H1 (cell line): Measurements from ENCODE around the gene HK1. TPM values are rescaled to one million over a fixed set of nuclear protein-coding genes. Genes with fewer than 3 reads are reported as not detected.

Experiments
- CTCF ChIA-PET: fragments of 300-600 bp; sonication (Branson Sonifier 250); formaldehyde crosslinking; loops from one replicate; lab custom pipeline; 2021; ENCODE audit not compliant: partially characterized antibody; lab: Charles Lee
- POLR2A ChIA-PET: fragments of 300-600 bp; sonication (Branson Sonifier 250); formaldehyde crosslinking; loops from one replicate; lab custom pipeline; 2021; ENCODE audit warnings: inconsistent platforms; ENCODE audit not compliant: partially characterized antibody; lab: Charles Lee
- DNase-seq, 2 experiments: peaks; one replicate each; pipeline versions ENCODE4 v3.0.0 to v3.0.0-alpha.2; 2010 to 2022; ENCODE audit warnings: low spot score in 2 of 2, low read depth in 1 of 2, mixed read lengths in 1 of 2
- FAIRE-seq: peaks from 2 replicates; lab custom pipeline; 2011; peaks lifted over from hg19 to GRCh38; lab: Jason Lieb, UNC
- H2AFZ ChIP-seq: 2 replicates; pipeline ENCODE4 v1.8.1; 2012; ENCODE audit warnings: low read length, inconsistent platforms
- H2AK5ac ChIP-seq: 2 replicates; pipeline ENCODE4 v1.6.1; 2013; ENCODE audit warnings: low read depth, low read length
- H2BK120ac ChIP-seq: replicated peaks from 2 replicates; pipeline ENCODE3; 2013; ENCODE audit warnings: low read depth, low read length, inconsistent platforms
- H2BK12ac ChIP-seq: 2 replicates; pipeline ENCODE4 v1.6.1; 2013; ENCODE audit warnings: low read depth, low read length
- H2BK15ac ChIP-seq: 2 replicates; pipeline ENCODE4 v1.6.1; 2013; ENCODE audit warnings: low read length
- H2BK20ac ChIP-seq: 2 replicates; pipeline ENCODE4 v1.6.1; 2013; ENCODE audit warnings: low read length
- H2BK5ac ChIP-seq: 2 replicates; pipeline ENCODE4 v1.6.1; 2013; ENCODE audit warnings: low read depth, low read length
- H3K14ac ChIP-seq: 2 replicates; pipeline ENCODE4 v1.6.1; 2013; ENCODE audit warnings: inconsistent platforms; ENCODE audit not compliant: insufficient read length
- H3K18ac ChIP-seq: 2 replicates; pipeline ENCODE4 v1.6.1; 2013; ENCODE audit warnings: low read length; ENCODE audit errors: extremely low read depth
- H3K23ac ChIP-seq: 2 replicates; pipeline ENCODE4 v1.6.1; 2013; ENCODE audit warnings: inconsistent platforms; ENCODE audit not compliant: insufficient read length
- H3K23me2 ChIP-seq: 2 replicates; pipeline ENCODE4 v1.6.1; 2013; ENCODE audit warnings: low read depth, low read length
- H3K27ac ChIP-seq: 2 replicates; pipeline ENCODE4 v1.6.1; 2011; ENCODE audit warnings: low read depth, low read length, inconsistent platforms
- H3K27me3 ChIP-seq, 4 experiments: replicated peaks in 1 of 4; 1 replicate in 1 of 4; 2 replicates in 3 of 4; pipeline versions ENCODE4 v1.6.1 to v1.8.1; 2011 to 2013; ENCODE audit warnings: low read length in 3 of 4, mild to moderate bottlenecking in 3 of 4, inconsistent platforms in 2 of 4, mixed read lengths in 2 of 4, moderate library complexity in 1 of 4; ENCODE audit not compliant: control insufficient read depth in 3 of 4, insufficient read depth in 3 of 4; ENCODE audit errors: extremely low read depth in 1 of 4
- H3K36me3 ChIP-seq, 4 experiments: 2 replicates each; pipeline versions ENCODE4 v1.6.1 to v1.8.1; 2011 to 2013; ENCODE audit warnings: mild to moderate bottlenecking in 4 of 4, low read length in 3 of 4, moderate library complexity in 2 of 4, control low read depth in 1 of 4, inconsistent platforms in 1 of 4; ENCODE audit not compliant: insufficient read depth in 4 of 4, control insufficient read depth in 2 of 4
- H3K4ac ChIP-seq: replicated peaks from 2 replicates; pipeline ENCODE3; 2013; ENCODE audit warnings: low read length, low read depth, mixed read lengths, inconsistent platforms; ENCODE audit not compliant: insufficient read length
- H3K4me1 ChIP-seq, 4 experiments: replicated peaks in 1 of 4; 1 replicate in 1 of 4; 2 replicates in 3 of 4; pipeline versions ENCODE4 v1.6.1 to v1.8.1; 2011 to 2013; ENCODE audit warnings: low read length in 3 of 4, inconsistent platforms in 2 of 4, mixed read lengths in 1 of 4; ENCODE audit not compliant: insufficient read depth in 4 of 4, control insufficient read depth in 3 of 4
- H3K4me2 ChIP-seq, 2 experiments: 2 replicates each; pipeline versions ENCODE4 v1.6.1 to v1.8.1; 2011 to 2013; ENCODE audit warnings: low read depth in 2 of 2, low read length in 2 of 2, control low read depth in 1 of 2, inconsistent platforms in 1 of 2, mild to moderate bottlenecking in 1 of 2; ENCODE audit not compliant: insufficient read depth in 1 of 2
- H3K4me3 ChIP-seq, 4 experiments: fragments of 200-600, 300-600 bp in 1 of 4; sonication (generic), shearing (Covaris generic), sonication (Bioruptor Twin) in 1 of 4; 2 replicates each; pipeline versions ENCODE4 v1.5.1 to v1.8.1; 2011 to 2016; ENCODE audit warnings: low read length in 4 of 4, low read depth in 3 of 4, control low read depth in 2 of 4, inconsistent platforms in 2 of 4, mild to moderate bottlenecking in 2 of 4, mixed read lengths in 1 of 4, moderate library complexity in 1 of 4; ENCODE audit not compliant: insufficient read depth in 2 of 4; ENCODE audit errors: extremely low read depth in 1 of 4
- H3K56ac ChIP-seq: replicated peaks from 2 replicates; pipeline ENCODE3; 2013; ENCODE audit warnings: low read depth, mild to moderate bottlenecking, mixed read lengths, low read length, inconsistent platforms; ENCODE audit not compliant: insufficient read length
- H3K79me1 ChIP-seq: 2 replicates; pipeline ENCODE4 v1.6.1; 2013; ENCODE audit warnings: low read depth, low read length, control low read depth
- H3K79me2 ChIP-seq, 2 experiments: 2 replicates each; pipeline versions ENCODE4 v1.6.1 to v1.8.1; 2012 to 2013; ENCODE audit warnings: low read length in 2 of 2, mild to moderate bottlenecking in 2 of 2, inconsistent platforms in 1 of 2; ENCODE audit not compliant: insufficient read depth in 2 of 2, control insufficient read depth in 1 of 2
- H3K9ac ChIP-seq, 4 experiments: replicated peaks in 1 of 4; 1 replicate in 1 of 4; 2 replicates in 3 of 4; pipeline versions ENCODE4 v1.6.1 to v1.8.1; 2011 to 2013; ENCODE audit warnings: low read depth in 3 of 4, low read length in 3 of 4, control low read depth in 2 of 4, mild to moderate bottlenecking in 2 of 4, moderate library complexity in 2 of 4, inconsistent platforms in 1 of 4; ENCODE audit errors: extremely low read depth in 1 of 4
- H3K9me3 ChIP-seq, 2 experiments: 2 replicates each; pipeline versions ENCODE4 v1.6.1 to v1.8.1; 2012 to 2013; ENCODE audit warnings: mild to moderate bottlenecking in 2 of 2, moderate library complexity in 2 of 2, control low read depth in 1 of 2, inconsistent platforms in 1 of 2, low read depth in 1 of 2, low read length in 1 of 2, mixed read lengths in 1 of 2; ENCODE audit not compliant: insufficient read depth in 2 of 2
- H4K20me1 ChIP-seq, 2 experiments: replicated peaks in 1 of 2; 2 replicates each; pipeline versions ENCODE3 to v1.8.1; 2011 to 2013; ENCODE audit warnings: inconsistent platforms in 2 of 2, low read length in 2 of 2, mild to moderate bottlenecking in 1 of 2; ENCODE audit not compliant: insufficient read depth in 2 of 2, control insufficient read depth in 1 of 2
- H4K5ac ChIP-seq: 2 replicates; pipeline ENCODE4 v1.6.1; 2013; ENCODE audit warnings: low read length, low read depth, mixed read lengths, inconsistent platforms; ENCODE audit not compliant: insufficient read length
- H4K8ac ChIP-seq: 2 replicates; pipeline ENCODE4 v1.8.0; 2013; ENCODE audit warnings: mild to moderate bottlenecking, moderate library complexity, low read length, inconsistent platforms; ENCODE audit not compliant: insufficient read depth; ENCODE audit errors: extremely low read depth
- H4K91ac ChIP-seq: replicated peaks from 2 replicates; pipeline ENCODE3; 2013; ENCODE audit warnings: low read length, mixed read lengths, inconsistent platforms; ENCODE audit not compliant: insufficient read length
- ASH2L ChIP-seq: fragments of 200-600, 300-600 bp; sonication (generic); IDR thresholded peaks from one replicate; pipeline ENCODE4 v1.7.1; 2017; ENCODE audit warnings: low read length
- CTBP2 ChIP-seq: IDR thresholded peaks from 2 replicates; pipeline ENCODE4 v1.7.0; 2011; ENCODE audit warnings: borderline replicate concordance, mild to moderate bottlenecking, moderate library complexity, mixed read lengths, low read length; ENCODE audit not compliant: insufficient read depth, insufficient read length
- CTCF ChIP-seq, 3 experiments: IDR thresholded peaks; 1 replicate in 2 of 3; 2 replicates in 1 of 3; pipeline versions ENCODE4 v1.5.1 to v1.6.1; 2011; ENCODE audit warnings: low read length in 3 of 3, mild to moderate bottlenecking in 3 of 3, inconsistent platforms in 2 of 3, low read depth in 1 of 3, moderate library complexity in 1 of 3; ENCODE audit not compliant: insufficient read depth in 1 of 3; ENCODE audit errors: control extremely low read depth in 1 of 3
- EGR1 ChIP-seq: IDR thresholded peaks from 2 replicates; pipeline ENCODE4 v1.6.1; 2011; ENCODE audit warnings: low read depth, low read length, borderline replicate concordance
- KDM1A ChIP-seq: fragments of 200-600, 300-600 bp; sonication (generic); IDR thresholded peaks from 2 replicates; pipeline ENCODE4 v1.7.1; 2016; ENCODE audit warnings: mild to moderate bottlenecking, low read length, borderline replicate concordance
- POLR2AphosphoS5 ChIP-seq: IDR thresholded peaks from 2 replicates; pipeline ENCODE4 v1.6.1; 2011; ENCODE audit warnings: low read depth, low read length
- SAP30 ChIP-seq: fragments of 300-600 bp; sonication (generic); IDR thresholded peaks from 2 replicates; pipeline ENCODE4 v1.7.1; 2012; ENCODE audit warnings: low read length, moderate library complexity, mild to moderate bottlenecking, inconsistent platforms; ENCODE audit not compliant: insufficient read depth, insufficient replicate concordance
- WGBS, 2 experiments: shearing (Covaris generic) in 1 of 2; methylation state at CpG; one replicate each; pipeline versions ENCODE4 v1.1.6 to v1.1.7; 2013 to 2015; ENCODE audit warnings: low lambda C conversion rate in 2 of 2, mixed read lengths in 2 of 2, inconsistent platforms in 1 of 2, low coverage in 1 of 2, missing lambda C conversion rate in 1 of 2; ENCODE audit not compliant: insufficient replicate concordance in 2 of 2, insufficient coverage in 1 of 2, insufficient read length in 1 of 2; ENCODE audit errors: extremely low coverage in 1 of 2, missing lambda C conversion rate in 1 of 2; 5-methylcytosine and 5-hydroxymethylcytosine counted together
- polyA plus RNA-seq, 7 experiments: library from polyadenylated mRNA; depleted of rRNA in 3 of 7; stranded (reverse) in 5 of 7; unstranded in 2 of 7; fragments of >200 nt in 5 of 7; fragments of 200-250 nt in 2 of 7; gene quantifications; 1 replicate in 5 of 7; 2 replicates in 1 of 7; 4 replicates in 1 of 7; pipeline versions ENCODE4 v1.2.1 to v1.2.3, GENCODE V29; 2011 to 2013; ENCODE audit warnings: missing spikeins in 2 of 7, mixed read lengths in 2 of 7
- total RNA-seq: library from RNA; stranded (reverse); fragmentation: NEBNext Ultra II Directional; extraction: Animal tissue kit (Norgen Biotek cat#: 25700); gene quantifications from 2 replicates; pipeline ENCODE4 v1.2.1, GENCODE V29; 2021

Gene HK1
- total and polyA plus RNA-seq, 2 of the 8 experiments (the other 6 are each of a cell fraction or from before 2014, with no cell fraction given), result 55.8 to 247 TPM

GRCh38 chr10:69408318-69409175 is 130.3 kb downstream of the HK1 start:
- no peaks in the 10 kb centered on the region for H3K23me2 ChIP-seq
- ChIA-PET POLR2A (interaction anchor here (0.7 to 1.8 kb wide), 5 partner anchors 10 to 230 kb away, joined by 3 to 6 read pairs (median 3); no protein-coding TSS in a partner anchor), CTCF (interaction anchor here (0.6 to 7.6 kb wide), 42 partner anchors 10 to 313 kb away, joined by 3 to 69 read pairs (median 4); partner anchors contain the start of genes HK1, HKDC1, TACR2 and TSPAN15)
- peak overlapping the region; percentile 32; the same call in 1 of the 2 replicates for H3K18ac ChIP-seq
- H3K4me2 ChIP-seq, result peak overlapping the region; percentile 4 to 59; a peak in 3 of 4 replicates
- no peaks in the 10 kb centered on the region for H3K27me3 ChIP-seq
- H3K9ac ChIP-seq, result no peak overlapping the region
- H4K20me1 ChIP-seq, result no peaks in the 10 kb centered on the region
- H3K4me1 ChIP-seq, result peaks cover 0 to 10% (median 7%) of the 10 kb centered on the region in 4 experiments; a peak in 6 of 7 replicates
- no peak overlapping the region; the same call in 1 of the 2 replicates for H2AFZ ChIP-seq
- H4K91ac ChIP-seq, result no peak overlapping the region
- peak; percentile 81 to 95 for DNase-seq
- peak overlapping the region in 1 of 4 experiments; percentile 47; a peak in 2 of 8 replicates for H3K4me3 ChIP-seq
- no peak overlapping the region for H4K5ac ChIP-seq
- no peak for FAIRE-seq
- no peak overlapping the region for H2BK12ac ChIP-seq
- no peak overlapping the region for H3K4ac ChIP-seq
- no peak overlapping the region for H3K14ac ChIP-seq
- no peak overlapping the region for H3K23ac ChIP-seq
- no peak overlapping the region for H2BK15ac ChIP-seq
- H2BK120ac ChIP-seq, result no peak overlapping the region
- no peaks in the 10 kb centered on the region for H3K79me2 ChIP-seq
- H2BK20ac ChIP-seq, result no peak overlapping the region
- H3K56ac ChIP-seq, result no peak overlapping the region
- H3K27ac ChIP-seq, result no peak overlapping the region
- no peaks in the 10 kb centered on the region for H3K79me1 ChIP-seq
- H3K36me3 ChIP-seq, result 0 out of 8 replicates have a peak, but pooled peaks cover 0 to 2% (median 0%) of the 10 kb centered on the region in 4 experiments
- H4K8ac ChIP-seq, result peak overlapping the region; percentile 93; the same call in 1 of the 2 replicates
- no peak overlapping the region for H2AK5ac ChIP-seq
- no peak overlapping the region for H2BK5ac ChIP-seq
- no peaks in the 10 kb centered on the region for H3K9me3 ChIP-seq
- 7% methylated on average over 42 of the region's 64 CpGs; no CpG with 5 or more reads in 1 of the 2 experiments for WGBS, 2 experiments
- peak; percentile 67; the same call in 1 of the 2 replicates for TF ChIP-seq POLR2AphosphoS5
- peak; percentile 43 to 71 (median 64) for TF ChIP-seq CTCF (IDR thresholded peaks at IDR 0.05; ENCODE audit: control extremely low read depth in 1 of 3, insufficient read depth in 1 of 3, low read depth in 1 of 3, low read length in 3 of 3)
- TF ChIP-seq CTBP2, result no peak
- TF ChIP-seq EGR1, result peak; percentile 63
- peak; percentile 45 for TF ChIP-seq ASH2L
- peak; percentile 44; the same call in 1 of the 2 replicates for TF ChIP-seq KDM1A
- no peak for TF ChIP-seq SAP30
